Measurements from ENCODE around the gene MFN2. TPM values are rescaled to one million over a fixed set of nuclear protein-coding genes. Genes with fewer than 3 reads are reported as not detected.

The MFN2 gene
- total and polyA plus RNA-seq, 4 donors: 17.2 to 87.8 (median 43.2) TPM

- Histone ChIP-seq H3K4me1 (ENCODE audit: control insufficient read depth in 4 of 4, insufficient read depth in 4 of 4, low read length in 3 of 4) (peaks cover 0 to 9% (median 6%) of the 10 kb centered on the region in 4 donors), H3K27me3 (ENCODE audit: control insufficient read depth in 4 of 4, insufficient read depth in 4 of 4, low read length in 3 of 4) (no peaks in the 10 kb centered on the region), H3K9me3 (ENCODE audit: control insufficient read depth in 4 of 4, low read length in 3 of 4) (no peaks in the 10 kb centered on the region), H3K27ac (ENCODE audit: low read depth in 1 of 2, low read length in 2 of 2) (no peak overlapping the region), H3K36me3 (ENCODE audit: control insufficient read depth in 4 of 4, insufficient read depth in 3 of 4, low read depth in 1 of 4, low read length in 3 of 4) (peaks cover 1 to 22% (median 9%) of the 10 kb centered on the region in 4 donors), H3K4me3 (ENCODE audit: low read depth in 1 of 3, low read length in 3 of 3) (no peak overlapping the region), H3K9ac (ENCODE audit: low read depth in 1 of 2, low read length in 2 of 2) (no peak overlapping the region)
- TF ChIP-seq SP1 (IDR thresholded peaks at IDR 0.05) (no peak), FOXA2 (IDR thresholded peaks at IDR 0.05) (no peak), HNF4G (IDR thresholded peaks at IDR 0.05) (no peak), JUND (IDR thresholded peaks at IDR 0.05) (no peak), REST (IDR thresholded peaks at IDR 0.05) (no peak)
- TF ChIP-seq, protein P1, sequence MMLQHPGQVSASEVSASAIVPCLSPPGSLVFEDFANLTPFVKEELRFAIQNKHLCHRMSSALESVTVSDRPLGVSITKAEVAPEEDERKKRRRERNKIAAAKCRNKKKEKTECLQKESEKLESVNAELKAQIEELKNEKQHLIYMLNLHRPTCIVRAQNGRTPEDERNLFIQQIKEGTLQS (IDR thresholded peaks at IDR 0.05): no peak
- no peak for DNase-seq (ENCODE audit: low spot score)
- WGBS: 97% methylated on average over 9 of the region's 9 CpGs
These were observed 41.4 kb downstream of the MFN2 start for GRCh38 chr1:12021616-12022015.

GRCh38 chr1:12022036-12022435 lies 41.8 kb downstream of the MFN2 start:
- peaks cover 1 to 24% (median 9%) of the 10 kb centered on the region in 4 donors for H3K36me3 ChIP-seq (ENCODE audit: control insufficient read depth in 4 of 4, insufficient read depth in 3 of 4, low read depth in 1 of 4, low read length in 3 of 4)
- H3K4me3 ChIP-seq (ENCODE audit: low read depth in 1 of 3, low read length in 3 of 3): no peak overlapping the region
- no peaks in the 10 kb centered on the region for H3K9me3 ChIP-seq (ENCODE audit: control insufficient read depth in 4 of 4, low read length in 3 of 4)
- DNase-seq (ENCODE audit: low spot score): no peak
- WGBS: 98% methylated on average over 14 of the region's 14 CpGs
- H3K27me3 ChIP-seq (ENCODE audit: control insufficient read depth in 4 of 4, insufficient read depth in 4 of 4, low read length in 3 of 4): no peaks in the 10 kb centered on the region
- H3K9ac ChIP-seq (ENCODE audit: low read depth in 1 of 2, low read length in 2 of 2): no peak overlapping the region
- no peak overlapping the region for H3K27ac ChIP-seq (ENCODE audit: low read depth in 1 of 2, low read length in 2 of 2)
- H3K4me1 ChIP-seq (ENCODE audit: control insufficient read depth in 4 of 4, insufficient read depth in 4 of 4, low read length in 3 of 4): peaks cover 0 to 9% (median 6%) of the 10 kb centered on the region in 4 donors
- TF ChIP-seq HNF4A (conservative IDR thresholded peaks at IDR 0.05): no peak
- no peak for TF ChIP-seq GABPA (IDR thresholded peaks at IDR 0.05 in 1 of 2, conservative IDR thresholded peaks at IDR 0.05 in 1 of 2)
- TF ChIP-seq FOXA2 (IDR thresholded peaks at IDR 0.05): no peak
- TF ChIP-seq NR2F2 (IDR thresholded peaks at IDR 0.05): no peak
- no peak for TF ChIP-seq SP1 (IDR thresholded peaks at IDR 0.05)
- TF ChIP-seq, protein P2, sequence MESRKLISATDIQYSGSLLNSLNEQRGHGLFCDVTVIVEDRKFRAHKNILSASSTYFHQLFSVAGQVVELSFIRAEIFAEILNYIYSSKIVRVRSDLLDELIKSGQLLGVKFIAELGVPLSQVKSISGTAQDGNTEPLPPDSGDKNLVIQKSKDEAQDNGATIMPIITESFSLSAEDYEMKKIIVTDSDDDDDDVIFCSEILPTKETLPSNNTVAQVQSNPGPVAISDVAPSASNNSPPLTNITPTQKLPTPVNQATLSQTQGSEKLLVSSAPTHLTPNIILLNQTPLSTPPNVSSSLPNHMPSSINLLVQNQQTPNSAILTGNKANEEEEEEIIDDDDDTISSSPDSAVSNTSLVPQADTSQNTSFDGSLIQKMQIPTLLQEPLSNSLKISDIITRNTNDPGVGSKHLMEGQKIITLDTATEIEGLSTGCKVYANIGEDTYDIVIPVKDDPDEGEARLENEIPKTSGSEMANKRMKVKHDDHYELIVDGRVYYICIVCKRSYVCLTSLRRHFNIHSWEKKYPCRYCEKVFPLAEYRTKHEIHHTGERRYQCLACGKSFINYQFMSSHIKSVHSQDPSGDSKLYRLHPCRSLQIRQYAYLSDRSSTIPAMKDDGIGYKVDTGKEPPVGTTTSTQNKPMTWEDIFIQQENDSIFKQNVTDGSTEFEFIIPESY (IDR thresholded peaks at IDR 0.05): no peak
- TF ChIP-seq, protein P1 (IDR thresholded peaks at IDR 0.05): no peak
- TF ChIP-seq YY1 (IDR thresholded peaks at IDR 0.05): no peak
- no peak for TF ChIP-seq HNF4G (IDR thresholded peaks at IDR 0.05)
- TF ChIP-seq TAF1 (conservative IDR thresholded peaks at IDR 0.05): no peak

DNA sequence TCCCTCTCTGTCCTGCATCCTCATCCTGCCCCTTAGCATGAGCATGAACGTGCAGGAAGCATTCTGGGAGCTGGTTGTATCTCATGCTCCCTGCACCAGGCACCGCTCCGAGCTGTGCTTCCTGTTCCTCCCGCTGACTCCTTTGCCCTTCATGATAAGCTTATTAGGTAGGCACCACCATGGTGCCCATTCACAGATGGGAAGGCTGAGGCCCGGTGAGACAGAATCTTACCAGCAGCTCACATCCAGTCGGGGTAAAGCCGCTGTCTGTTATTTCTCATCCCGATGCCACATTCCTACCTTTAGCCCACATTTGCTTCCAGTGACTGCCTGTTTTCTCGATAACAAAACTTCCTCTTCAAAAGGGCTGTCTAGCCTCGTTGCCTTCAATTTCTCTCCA lies 46.3 kb downstream of the MFN2 start:
- Histone ChIP-seq H3K9me3 (ENCODE audit: control insufficient read depth in 4 of 4, low read length in 3 of 4) (no peaks in the 10 kb centered on the region), H3K27me3 (ENCODE audit: control insufficient read depth in 4 of 4, insufficient read depth in 4 of 4, low read length in 3 of 4) (no peaks in the 10 kb centered on the region), H3K27ac (ENCODE audit: low read depth in 1 of 2, low read length in 2 of 2) (no peak overlapping the region), H3K36me3 (ENCODE audit: control insufficient read depth in 4 of 4, insufficient read depth in 3 of 4, low read depth in 1 of 4, low read length in 3 of 4) (peaks cover 8 to 55% (median 14%) of the 10 kb centered on the region in 4 donors), H3K9ac (ENCODE audit: low read depth in 1 of 2, low read length in 2 of 2) (no peak overlapping the region), H3K4me1 (ENCODE audit: control insufficient read depth in 4 of 4, insufficient read depth in 4 of 4, low read length in 3 of 4) (no peaks in the 10 kb centered on the region), H3K4me3 (ENCODE audit: low read depth in 1 of 3, low read length in 3 of 3) (no peak overlapping the region)
- 83% methylated on average over 10 of the region's 10 CpGs for WGBS
- no peak for DNase-seq (ENCODE audit: low spot score)
- TF ChIP-seq, protein P3, sequence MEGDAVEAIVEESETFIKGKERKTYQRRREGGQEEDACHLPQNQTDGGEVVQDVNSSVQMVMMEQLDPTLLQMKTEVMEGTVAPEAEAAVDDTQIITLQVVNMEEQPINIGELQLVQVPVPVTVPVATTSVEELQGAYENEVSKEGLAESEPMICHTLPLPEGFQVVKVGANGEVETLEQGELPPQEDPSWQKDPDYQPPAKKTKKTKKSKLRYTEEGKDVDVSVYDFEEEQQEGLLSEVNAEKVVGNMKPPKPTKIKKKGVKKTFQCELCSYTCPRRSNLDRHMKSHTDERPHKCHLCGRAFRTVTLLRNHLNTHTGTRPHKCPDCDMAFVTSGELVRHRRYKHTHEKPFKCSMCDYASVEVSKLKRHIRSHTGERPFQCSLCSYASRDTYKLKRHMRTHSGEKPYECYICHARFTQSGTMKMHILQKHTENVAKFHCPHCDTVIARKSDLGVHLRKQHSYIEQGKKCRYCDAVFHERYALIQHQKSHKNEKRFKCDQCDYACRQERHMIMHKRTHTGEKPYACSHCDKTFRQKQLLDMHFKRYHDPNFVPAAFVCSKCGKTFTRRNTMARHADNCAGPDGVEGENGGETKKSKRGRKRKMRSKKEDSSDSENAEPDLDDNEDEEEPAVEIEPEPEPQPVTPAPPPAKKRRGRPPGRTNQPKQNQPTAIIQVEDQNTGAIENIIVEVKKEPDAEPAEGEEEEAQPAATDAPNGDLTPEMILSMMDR (IDR thresholded peaks at IDR 0.05; ENCODE audit: low read depth, low read length, missing input control): no peak
- TF ChIP-seq YY1 (IDR thresholded peaks at IDR 0.05): no peak
- no peak for TF ChIP-seq GABPA (IDR thresholded peaks at IDR 0.05 in 1 of 2, conservative IDR thresholded peaks at IDR 0.05 in 1 of 2)
- TF ChIP-seq, protein P1 (IDR thresholded peaks at IDR 0.05): no peak
- TF ChIP-seq NR2F2 (IDR thresholded peaks at IDR 0.05): no peak
- no peak for TF ChIP-seq EGR1 (IDR thresholded peaks at IDR 0.05; ENCODE audit: low read depth in 2 of 2)
- no peak for TF ChIP-seq FOXA2 (IDR thresholded peaks at IDR 0.05)
- TF ChIP-seq FOXA1 (IDR thresholded peaks at IDR 0.05): no peak
- no peak for TF ChIP-seq REST (IDR thresholded peaks at IDR 0.05)
- no peak for TF ChIP-seq HNF4G (IDR thresholded peaks at IDR 0.05)

Measured in liver (tissue), 9 donors.